ENCODE data around the gene ADAM10. TPM values are rescaled to one million over a fixed set of nuclear protein-coding genes. Genes with fewer than 3 reads are reported as not detected.
A peak's percentile ranks its signal among the peaks of the same experiment; 100 is the strongest.

ADAM10 gene
- total and polyA plus RNA-seq, 11 donors = 8.4 to 128 (median 67.0) TPM

- no peak for TF ChIP-seq POLR2A (IDR thresholded peaks at IDR 0.05)
- TF ChIP-seq CTCF (IDR thresholded peaks at IDR 0.05) = no peak
- peak overlapping the region in 1 of 12 donors; percentile 72 for H3K27ac ChIP-seq
- H3K27me3 ChIP-seq = no peaks in the 10 kb centered on the region
- no peak for DNase-seq
- H3K36me3 ChIP-seq = peaks cover 0 to 3% (median 0%) of the 10 kb centered on the region in 9 donors
- H3K4me3 ChIP-seq = no peak overlapping the region
- intact Hi-C loops (cut with DNase I) = loop anchor here in 2 of 10 donors (5.0 to 10.0 kb wide), 3 partner anchors 35 to 208 kb away; no protein-coding TSS in a partner anchor
- H3K9me3 ChIP-seq = no peaks in the 10 kb centered on the region
- ATAC-seq = no peak
- 86 to 97% (median 91%) methylated on average over 4 of the region's 4 CpGs for WGBS, 4 donors
- peaks cover 3 to 82% (median 42%) of the 10 kb centered on the region in 12 donors for H3K4me1 ChIP-seq
These were observed 16.7 kb downstream of the ADAM10 start for GRCh38 chr15:58732625-58733363.

GRCh38 chr15:58731756-58732535, 17.6 kb downstream of the ADAM10 start:
- 71 to 78% (median 73%) methylated on average over 5 of the region's 5 CpGs for WGBS, 4 donors

GRCh38 chr15:58726867-58727266, 22.6 kb downstream of the ADAM10 start:
- H3K27ac ChIP-seq = peak overlapping the region in 1 of 12 donors; percentile 21
- 93 to 96% (median 95%) methylated on average over 12 of the region's 12 CpGs for WGBS, 4 donors
- H3K27me3 ChIP-seq = no peaks in the 10 kb centered on the region
- DNase-seq (no peak), ATAC-seq (no peak)
- H3K36me3 ChIP-seq = peaks cover 0 to 3% (median 0%) of the 10 kb centered on the region in 9 donors
- H3K9me3 ChIP-seq = no peaks in the 10 kb centered on the region
- intact Hi-C loops (cut with DNase I) = no loop called here
- peaks cover 0 to 49% (median 23%) of the 10 kb centered on the region in 12 donors for H3K4me1 ChIP-seq
- no peak for TF ChIP-seq CTCF (IDR thresholded peaks at IDR 0.05)
- no peak overlapping the region for H3K4me3 ChIP-seq

More at GRCh38 chr15:58731756-58732535, 17.6 kb downstream of the ADAM10 start:
- intact Hi-C loops (cut with DNase I) = loop anchor here in 2 of 10 donors (5.0 to 10.0 kb wide), 3 partner anchors 35 to 207 kb away; no protein-coding TSS in a partner anchor
- ATAC-seq (peak; percentile 37 to 88 (median 65)), DNase-seq (no peak)
- H3K9me3 ChIP-seq = no peaks in the 10 kb centered on the region
- no peaks in the 10 kb centered on the region for H3K27me3 ChIP-seq
- H3K4me1 ChIP-seq = peaks cover 3 to 82% (median 38%) of the 10 kb centered on the region in 12 donors
- peaks cover 0 to 3% (median 0%) of the 10 kb centered on the region in 9 donors for H3K36me3 ChIP-seq
- H3K4me3 ChIP-seq = no peak overlapping the region
- H3K27ac ChIP-seq = peak overlapping the region in 6 of 12 donors; percentile 6 to 72 (median 38)
- TF ChIP-seq CTCF (IDR thresholded peaks at IDR 0.05) = no peak
- no peak for TF ChIP-seq POLR2A (IDR thresholded peaks at IDR 0.05)

- WGBS, 4 donors = 48 to 55% (median 52%) methylated on average over 1 of the region's 1 CpG
- no peak for TF ChIP-seq POLR2A (IDR thresholded peaks at IDR 0.05)
- TF ChIP-seq CTCF (IDR thresholded peaks at IDR 0.05) = no peak
- intact Hi-C loops (cut with DNase I) = no loop called here
- H3K27ac ChIP-seq = peak overlapping the region in 1 of 12 donors; percentile 3
- no peaks in the 10 kb centered on the region for H3K9me3 ChIP-seq
- peak in 2 of 4 donors; percentile 47 to 52 for ATAC-seq
- H3K27me3 ChIP-seq = no peaks in the 10 kb centered on the region
- H3K36me3 ChIP-seq = peaks cover 0 to 2% (median 0%) of the 10 kb centered on the region in 9 donors
- no peak overlapping the region for H3K4me3 ChIP-seq
- DNase-seq = no peak
- peaks cover 0 to 48% (median 14%) of the 10 kb centered on the region in 12 donors for H3K4me1 ChIP-seq
These were observed 25.0 kb downstream of the ADAM10 start for GRCh38 chr15:58724466-58724865.
